Right atrium auricular region (tissue), 2 donors: ENCODE measurements around the gene TSNAX. TPM values are rescaled to one million over a fixed set of nuclear protein-coding genes. Genes with fewer than 3 reads are reported as not detected.

Source experiments
- DNase-seq: peaks from one replicate; pipeline ENCODE4 v3.0.0-alpha.2; 2019; ENCODE audit warnings: low spot score
- H3K27ac ChIP-seq, 2 donors: fragments of 200-600 bp; sonication (generic); 1 replicate in 1 of 2; 2 replicates in 1 of 2; pipeline ENCODE4 v1.5.1; 2016 to 2019
- H3K27me3 ChIP-seq, 2 donors: fragments of 200-600 bp; sonication (generic); one replicate each; pipeline versions ENCODE4 v1.5.1 to v1.6.0; 2017 to 2019
- H3K36me3 ChIP-seq: fragments of 200-600 bp; sonication (generic); one replicate; pipeline ENCODE4 v1.5.1; 2016
- H3K4me1 ChIP-seq, 2 donors: fragments of 200-600 bp; sonication (generic); one replicate each; pipeline versions ENCODE4 v1.5.1 to v1.6.0; 2017 to 2019
- H3K4me3 ChIP-seq, 2 donors: fragments of 200-600 bp; sonication (generic); 1 replicate in 1 of 2; 2 replicates in 1 of 2; pipeline ENCODE4 v1.5.1; 2017 to 2019; ENCODE audit warnings: mild to moderate bottlenecking in 1 of 2, moderate library complexity in 1 of 2
- H3K9me3 ChIP-seq, 2 donors: fragments of 200-600 bp; sonication (generic); one replicate each; pipeline ENCODE4 v1.5.1; 2019
- CTCF ChIP-seq, 2 donors: fragments of 200-600 bp; sonication (generic); IDR thresholded peaks; one replicate each; pipeline ENCODE4 v1.5.1; 2019; ENCODE audit warnings: antibody characterized with exemption in 2 of 2
- total RNA-seq, 2 donors: library from RNA; depleted of rRNA; stranded (reverse); fragments of >200 nt; gene quantifications; one replicate each; pipeline ENCODE4 v1.1.0, GENCODE V29; 2016

Gene TSNAX
- total RNA-seq, 2 donors from 2014 or later = 19.5 to 26.3 TPM

GRCh38 chr1:231605149-231606100 lies 77.0 kb downstream of the TSNAX start:
- TF ChIP-seq CTCF (IDR thresholded peaks at IDR 0.05) = no peak
- Histone ChIP-seq H3K4me1 (peaks cover 0 to 23% of the 10 kb centered on the region in 2 donors), H3K4me3 (no peak overlapping the region), H3K27ac (no peak overlapping the region), H3K27me3 (no peaks in the 10 kb centered on the region), H3K36me3 (no peaks in the 10 kb centered on the region), H3K9me3 (no peaks in the 10 kb centered on the region)
- DNase-seq = no peak

- Histone ChIP-seq H3K27ac (no peak overlapping the region), H3K36me3 (no peaks in the 10 kb centered on the region), H3K4me3 (no peak overlapping the region), H3K4me1 (peaks cover 0 to 14% of the 10 kb centered on the region in 2 donors), H3K27me3 (no peaks in the 10 kb centered on the region), H3K9me3 (no peaks in the 10 kb centered on the region)
- DNase-seq = no peak
- no peak for TF ChIP-seq CTCF (IDR thresholded peaks at IDR 0.05)
These were observed 78.2 kb downstream of the TSNAX start for GRCh38 chr1:231606712-231607111.

- no peaks in the 10 kb centered on the region for H3K9me3 ChIP-seq
- H3K36me3 ChIP-seq = no peaks in the 10 kb centered on the region
- no peaks in the 10 kb centered on the region for H3K27me3 ChIP-seq
- no peak overlapping the region for H3K4me3 ChIP-seq
- DNase-seq = no peak
- H3K27ac ChIP-seq = no peak overlapping the region
- no peaks in the 10 kb centered on the region for H3K4me1 ChIP-seq
- TF ChIP-seq CTCF (IDR thresholded peaks at IDR 0.05) = no peak
These were observed 81.9 kb downstream of the TSNAX start for GRCh38 chr1:231610388-231610787.

GRCh38 chr1:231611111-231611510 lies 82.6 kb downstream of the TSNAX start:
- DNase-seq = no peak
- Histone ChIP-seq H3K4me3 (no peak overlapping the region), H3K36me3 (no peaks in the 10 kb centered on the region), H3K9me3 (no peaks in the 10 kb centered on the region), H3K4me1 (no peaks in the 10 kb centered on the region), H3K27ac (no peak overlapping the region), H3K27me3 (no peaks in the 10 kb centered on the region)
- TF ChIP-seq CTCF (IDR thresholded peaks at IDR 0.05) = no peak

- H3K4me1 ChIP-seq = no peaks in the 10 kb centered on the region
- no peak for TF ChIP-seq CTCF (IDR thresholded peaks at IDR 0.05)
- no peak overlapping the region for H3K4me3 ChIP-seq
- H3K27ac ChIP-seq = no peak overlapping the region
- H3K36me3 ChIP-seq = no peaks in the 10 kb centered on the region
- DNase-seq = no peak
- H3K9me3 ChIP-seq = no peaks in the 10 kb centered on the region
- H3K27me3 ChIP-seq = no peaks in the 10 kb centered on the region
These were observed 83.4 kb downstream of the TSNAX start for GRCh38 chr1:231611851-231612250.
